ENCODE results near the gene SOHLH2. TPM values are rescaled to one million over a fixed set of nuclear protein-coding genes. Genes with fewer than 3 reads are reported as not detected.

SOHLH2 gene
- total and polyA plus RNA-seq, 4 donors: 0.84 TPM; not detected in 3

- Histone ChIP-seq H3K9me3 (ENCODE audit: control insufficient read depth in 4 of 4, low read length in 3 of 4) (peaks cover 0 to 1% (median 0%) of the 10 kb centered on the region in 4 donors), H3K4me3 (ENCODE audit: low read depth in 1 of 3, low read length in 3 of 3) (no peak overlapping the region), H3K36me3 (ENCODE audit: control insufficient read depth in 4 of 4, insufficient read depth in 3 of 4, low read depth in 1 of 4, low read length in 3 of 4) (no peaks in the 10 kb centered on the region), H3K9ac (ENCODE audit: low read depth in 1 of 2, low read length in 2 of 2) (no peak overlapping the region), H3K4me1 (ENCODE audit: control insufficient read depth in 4 of 4, insufficient read depth in 4 of 4, low read length in 3 of 4) (no peaks in the 10 kb centered on the region), H3K27ac (ENCODE audit: low read depth in 1 of 2, low read length in 2 of 2) (no peak overlapping the region), H3K27me3 (ENCODE audit: control insufficient read depth in 4 of 4, insufficient read depth in 4 of 4, low read length in 3 of 4) (peaks cover 0 to 4% (median 2%) of the 10 kb centered on the region in 4 donors)
- WGBS: 7% methylated on average over 35 of the region's 35 CpGs
- TF ChIP-seq FOXA2 (IDR thresholded peaks at IDR 0.05) (no peak), RXRA (IDR thresholded peaks at IDR 0.05) (no peak), MAX (IDR thresholded peaks at IDR 0.05) (no peak), REST (IDR thresholded peaks at IDR 0.05) (no peak), EGR1 (IDR thresholded peaks at IDR 0.05; ENCODE audit: low read depth in 2 of 2) (no peak), ATF3 (IDR thresholded peaks at IDR 0.05) (no peak), YY1 (IDR thresholded peaks at IDR 0.05) (no peak), RAD21 (IDR thresholded peaks at IDR 0.05) (no peak), TAF1 (conservative IDR thresholded peaks at IDR 0.05) (no peak), HNF4A (conservative IDR thresholded peaks at IDR 0.05) (no peak), SP1 (IDR thresholded peaks at IDR 0.05) (no peak), NR2F2 (IDR thresholded peaks at IDR 0.05) (no peak)
- DNase-seq (ENCODE audit: low spot score): no peak
Measured at GRCh38 chr13:36154567-36155291, 59.6 kb downstream of the SOHLH2 start.

GRCh38 chr13:36151591-36151990, 62.8 kb downstream of the SOHLH2 start:
- Histone ChIP-seq H3K9ac (ENCODE audit: low read depth in 1 of 2, low read length in 2 of 2) (no peak overlapping the region), H3K36me3 (ENCODE audit: control insufficient read depth in 4 of 4, insufficient read depth in 3 of 4, low read depth in 1 of 4, low read length in 3 of 4) (no peaks in the 10 kb centered on the region), H3K27ac (ENCODE audit: low read depth in 1 of 2, low read length in 2 of 2) (no peak overlapping the region), H3K4me3 (ENCODE audit: low read depth in 1 of 3, low read length in 3 of 3) (no peak overlapping the region), H3K4me1 (ENCODE audit: control insufficient read depth in 4 of 4, insufficient read depth in 4 of 4, low read length in 3 of 4) (no peaks in the 10 kb centered on the region), H3K27me3 (ENCODE audit: control insufficient read depth in 4 of 4, insufficient read depth in 4 of 4, low read length in 3 of 4) (peaks cover 0 to 6% (median 2%) of the 10 kb centered on the region in 4 donors), H3K9me3 (ENCODE audit: control insufficient read depth in 4 of 4, low read length in 3 of 4) (peaks cover 0 to 1% (median 0%) of the 10 kb centered on the region in 4 donors)
- 67% methylated on average over 1 of the region's 1 CpG for WGBS
- TF ChIP-seq EGR1 (IDR thresholded peaks at IDR 0.05; ENCODE audit: low read depth in 2 of 2) (no peak), GABPA (IDR thresholded peaks at IDR 0.05 in 1 of 2, conservative IDR thresholded peaks at IDR 0.05 in 1 of 2) (no peak), ZBTB33 (IDR thresholded peaks at IDR 0.05) (no peak), JUND (IDR thresholded peaks at IDR 0.05) (no peak), HNF4A (conservative IDR thresholded peaks at IDR 0.05) (no peak), MAX (IDR thresholded peaks at IDR 0.05) (no peak), NR2F2 (IDR thresholded peaks at IDR 0.05) (no peak), HNF4G (IDR thresholded peaks at IDR 0.05) (no peak), RAD21 (IDR thresholded peaks at IDR 0.05) (no peak), RXRA (IDR thresholded peaks at IDR 0.05) (no peak), FOXA1 (IDR thresholded peaks at IDR 0.05) (no peak), CTCF (IDR thresholded peaks at IDR 0.05; ENCODE audit: low read depth, low read length, missing input control) (no peak), ATF3 (IDR thresholded peaks at IDR 0.05) (no peak), FOXA2 (IDR thresholded peaks at IDR 0.05) (no peak), REST (IDR thresholded peaks at IDR 0.05) (no peak)
- DNase-seq (ENCODE audit: low spot score): no peak

Data from liver (tissue), 9 donors.